ENCODE results near the gene FAM131A.
"Not testable (repeated sequence)": the region's sequence is repeated elsewhere in the genome, so short reads cannot be mapped to it uniquely, and the experiment has no call there.

FAM131A gene

GRCh38 chr3:184339451-184340135 is 2.2 kb downstream of the FAM131A start:
- not testable (repeated sequence) for DNase-seq (ENCODE audit: low read depth, low spot score)

- no peak for DNase-seq (ENCODE audit: low read depth, low spot score)
Observed at GRCh38 chr3:184341925-184342324, 4.5 kb downstream of the FAM131A start.

- peak; percentile 79 for DNase-seq (ENCODE audit: low read depth, low spot score)
Observed at GRCh38 chr3:184343200-184343876, 5.9 kb downstream of the FAM131A start.

- no peak for DNase-seq (ENCODE audit: low read depth, low spot score)
Observed at GRCh38 chr3:184344579-184345316, 7.3 kb downstream of the FAM131A start.

- DNase-seq (ENCODE audit: low read depth, low spot score) = no peak
Observed at GRCh38 chr3:184345317-184346144, 8.1 kb downstream of the FAM131A start.

GRCh38 chr3:184346480-184347190 is 9.2 kb downstream of the FAM131A start:
- DNase-seq (ENCODE audit: low read depth, low spot score) = no peak

GRCh38 chr3:184347321-184348056 is 10.1 kb downstream of the FAM131A start:
- no peak for DNase-seq (ENCODE audit: low read depth, low spot score)

- no peak for DNase-seq (ENCODE audit: low read depth, low spot score)
Observed at GRCh38 chr3:184348057-184348382, 10.6 kb downstream of the FAM131A start.

- DNase-seq (ENCODE audit: low read depth, low spot score) = no peak
Observed at GRCh38 chr3:184349563-184350470, 12.4 kb downstream of the FAM131A start.

GRCh38 chr3:184350618-184351017 is 13.2 kb downstream of the FAM131A start:
- no peak for DNase-seq (ENCODE audit: low read depth, low spot score)

GRCh38 chr3:184351511-184352148 is 14.2 kb downstream of the FAM131A start:
- DNase-seq (ENCODE audit: low read depth, low spot score) = peak; percentile 69

GRCh38 chr3:184352149-184352785 is 14.9 kb downstream of the FAM131A start:
- DNase-seq (ENCODE audit: low read depth, low spot score) = no peak

GRCh38 chr3:184352897-184353545 is 15.6 kb downstream of the FAM131A start:
- no peak for DNase-seq (ENCODE audit: low read depth, low spot score)

- no peak for DNase-seq (ENCODE audit: low read depth, low spot score)
Observed at GRCh38 chr3:184353546-184353941, 16.1 kb downstream of the FAM131A start.

- no peak for DNase-seq (ENCODE audit: low read depth, low spot score)
Observed at GRCh38 chr3:184354121-184354728, 16.8 kb downstream of the FAM131A start.

GRCh38 chr3:184354754-184355153 is 17.4 kb downstream of the FAM131A start:
- no peak for DNase-seq (ENCODE audit: low read depth, low spot score)

- no peak for DNase-seq (ENCODE audit: low read depth, low spot score)
Observed at GRCh38 chr3:184355261-184356040, 18.1 kb downstream of the FAM131A start.
